CD4-positive, alpha-beta T cell treated with Interleukin-1 beta for 1 hour (primary cell): ENCODE results near the gene RAB17.

ENCODE experiments used
- DNase-seq, 2 donors: peaks; one replicate each; pipeline ENCODE4 v3.0.0-alpha.2; 2020 to 2022

The RAB17 gene

GRCh38 chr2:237534380-237534779 lies 56.2 kb downstream of the RAB17 start:
- DNase-seq: no peak

DNA sequence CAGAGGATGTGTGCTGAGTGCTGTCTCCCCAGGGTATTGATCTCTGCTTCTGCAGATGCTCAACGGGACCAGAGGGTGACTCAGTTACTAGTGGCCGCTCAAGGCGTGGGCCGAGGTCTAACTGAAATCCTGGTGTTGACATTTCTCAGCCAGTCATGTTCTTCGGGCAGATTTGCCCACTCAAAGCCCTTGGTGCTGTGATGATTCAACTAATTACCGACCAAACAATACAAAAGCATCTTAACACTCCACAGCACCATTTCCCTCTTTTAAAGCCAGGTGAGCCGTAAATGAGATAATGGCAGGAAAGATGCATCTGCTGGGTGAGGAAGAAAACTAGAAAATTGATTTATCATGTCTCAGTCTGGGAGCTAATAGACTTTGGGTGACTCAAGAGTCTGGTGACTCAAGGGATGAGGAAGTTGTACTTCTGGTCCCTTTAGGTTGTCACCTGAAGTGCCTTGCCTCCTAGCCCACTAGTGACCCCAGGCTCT lies 56.8 kb downstream of the RAB17 start:
- DNase-seq: no peak

- DNase-seq: no peak
Observed at GRCh38 chr2:237532160-237532559, 58.4 kb downstream of the RAB17 start.

- no peak for DNase-seq
Observed at GRCh38 chr2:237530472-237531433, 59.8 kb downstream of the RAB17 start.

DNA sequence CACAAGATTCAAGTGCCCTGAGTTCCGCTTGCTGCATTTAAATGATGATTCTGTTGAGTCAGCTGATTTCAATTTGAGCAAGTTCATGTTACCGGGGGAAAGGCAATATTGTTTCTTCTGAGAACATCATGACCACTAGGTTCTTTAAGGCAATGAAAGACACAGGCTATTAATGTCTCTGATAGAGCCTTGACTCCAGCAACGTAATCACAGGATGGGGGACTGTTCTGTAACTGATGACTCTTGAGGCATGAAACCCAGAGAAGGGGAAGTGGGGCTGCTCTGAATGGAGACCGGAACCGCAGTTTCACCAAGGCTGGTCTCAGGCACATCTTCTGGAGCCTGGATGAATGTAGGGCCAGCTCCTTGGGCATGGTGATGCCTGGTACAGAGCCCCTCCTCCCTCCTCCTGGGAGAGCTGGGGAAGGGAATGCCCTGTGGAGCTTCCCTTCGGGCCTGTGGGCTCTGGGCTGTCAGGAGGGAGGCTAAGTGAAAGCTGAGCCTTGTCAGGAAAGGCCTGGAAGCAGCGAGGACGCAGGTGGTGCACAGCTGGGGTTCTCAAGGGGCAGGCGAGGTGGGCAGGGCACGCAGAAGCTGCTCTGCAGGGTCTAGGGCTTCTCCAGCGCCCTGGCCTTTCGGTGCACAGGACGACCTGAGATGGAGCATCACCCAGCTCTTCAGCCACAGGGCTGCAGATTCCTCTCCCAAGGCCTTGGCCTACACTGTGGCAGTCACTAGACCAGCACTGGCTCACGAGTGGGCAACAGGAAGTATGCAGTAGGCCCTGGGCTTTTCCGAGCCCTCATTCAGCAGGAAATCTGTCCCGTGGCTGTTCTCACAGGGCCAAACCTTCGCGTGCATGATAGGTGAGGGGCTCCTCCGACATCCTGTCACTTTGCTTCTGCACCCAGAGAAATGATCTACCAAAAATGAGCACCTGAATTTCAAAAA lies 60.8 kb downstream of the RAB17 start:
- DNase-seq: peak in 1 of 2 donors; percentile 17

DNA sequence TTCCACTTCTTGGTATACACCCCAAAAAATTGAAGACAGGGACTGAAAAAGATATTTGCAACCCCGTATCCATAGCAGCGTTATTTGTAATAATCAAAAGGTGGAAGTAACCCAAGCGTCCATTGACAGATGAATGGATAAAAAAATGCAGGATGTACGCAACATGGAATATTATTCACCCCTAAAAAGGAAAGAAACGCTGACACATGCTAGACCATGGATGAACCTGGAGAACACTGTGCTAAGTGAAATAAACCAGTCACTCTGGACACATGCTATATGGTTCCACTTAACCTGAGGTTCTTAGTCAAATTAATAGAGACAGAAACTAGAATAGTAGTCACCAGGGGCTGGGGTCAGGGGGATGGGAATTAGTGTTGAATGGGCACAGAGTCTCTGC lies 62.8 kb downstream of the RAB17 start:
- DNase-seq: no peak

GRCh38 chr2:237527233-237527632 lies 63.3 kb downstream of the RAB17 start:
- no peak for DNase-seq

- no peak for DNase-seq
Observed at GRCh38 chr2:237525559-237526157, 64.9 kb downstream of the RAB17 start.

DNA sequence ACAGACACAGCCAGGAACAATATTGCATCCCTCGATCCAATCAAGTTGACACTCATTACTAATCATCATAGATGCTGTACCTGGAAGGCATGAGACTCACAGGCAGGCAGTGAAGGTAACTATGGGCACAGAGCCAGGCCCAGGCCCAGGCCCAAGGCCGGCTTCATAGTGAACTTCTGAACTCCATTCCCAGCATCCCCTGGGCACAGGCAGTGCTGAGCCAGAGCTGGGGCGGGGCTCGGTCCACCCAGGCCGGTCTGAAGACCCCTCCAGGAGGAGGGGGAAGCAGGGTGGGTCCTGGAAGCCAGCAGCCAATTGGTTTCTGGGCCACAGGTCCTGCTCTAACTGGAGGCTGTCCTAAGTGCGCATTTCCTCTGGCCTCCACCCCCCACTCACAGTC lies 65.9 kb downstream of the RAB17 start:
- no peak for DNase-seq
